GM23338 (cell line): ENCODE data around the gene PM20D1. TPM values are rescaled to one million over a fixed set of nuclear protein-coding genes. Genes with fewer than 3 reads are reported as not detected.

Experiments used
- ATAC-seq: fragments of 200-7000 bp; cut with Tn5 transposase; 3 replicates; pipeline ENCODE4 v1.9.1; 2020
- DNase-seq: peaks from one replicate; pipeline ENCODE4 v3.0.0-alpha.2; 2015; ENCODE audit warnings: low spot score
- H2AFZ ChIP-seq: fragments of 200-600 bp; sonication (generic); 2 replicates; pipeline ENCODE4 v1.8.0; 2016; ENCODE audit warnings: antibody characterized with exemption, mild to moderate bottlenecking, moderate library complexity
- H3F3A ChIP-seq: fragments of 200-600 bp; sonication (generic); replicated peaks from 2 replicates; pipeline ENCODE4 v1.8.0; 2017; ENCODE audit warnings: antibody characterized with exemption, mixed run types, low read depth
- H3K27ac ChIP-seq: fragments of 200-600 bp; sonication (generic); 2 replicates; pipeline ENCODE4 v1.6.1; 2016; ENCODE audit warnings: low read depth
- H3K27me3 ChIP-seq: fragments of 200-600 bp; sonication (generic); 2 replicates; pipeline ENCODE4 v1.8.0; 2016; ENCODE audit warnings: mild to moderate bottlenecking, mixed run types, moderate library complexity; ENCODE audit not compliant: insufficient read depth
- H3K36me3 ChIP-seq: fragments of 200-600 bp; sonication (generic); 2 replicates; pipeline ENCODE4 v1.8.0; 2016; ENCODE audit warnings: mild to moderate bottlenecking; ENCODE audit not compliant: insufficient read depth
- H3K4me1 ChIP-seq: fragments of 200-600 bp; sonication (generic); 2 replicates; pipeline ENCODE4 v1.8.0; 2016; ENCODE audit warnings: mild to moderate bottlenecking, moderate library complexity; ENCODE audit not compliant: insufficient read depth
- H3K4me2 ChIP-seq: fragments of 200-600 bp; sonication (generic); 2 replicates; pipeline ENCODE4 v1.7.1; 2017; ENCODE audit warnings: mixed run types
- H3K4me3 ChIP-seq: fragments of 200-600 bp; sonication (generic); 2 replicates; pipeline ENCODE4 v1.6.1; 2016; ENCODE audit warnings: mixed run types
- H3K79me2 ChIP-seq: fragments of 200-600 bp; sonication (generic); replicated peaks from 2 replicates; pipeline ENCODE4 v1.8.0; 2017; ENCODE audit warnings: mild to moderate bottlenecking; ENCODE audit not compliant: insufficient read depth
- H3K9me2 ChIP-seq: fragments of 200-600 bp; sonication (generic); 2 replicates; pipeline ENCODE4 v1.8.0; 2017; ENCODE audit not compliant: insufficient read depth
- H4K20me1 ChIP-seq: fragments of 200-600 bp; sonication (generic); replicated peaks from 2 replicates; pipeline ENCODE4 v1.8.0; 2017; ENCODE audit warnings: mild to moderate bottlenecking; ENCODE audit not compliant: insufficient read depth
- H3K27ac Mint-ChIP-seq: 2 replicates; pipeline ENCODE4 v1.8.0; 2020; ENCODE audit warnings: inconsistent platforms, mild to moderate bottlenecking, moderate library complexity, mixed read lengths
- H3K27me3 Mint-ChIP-seq: 3 replicates; pipeline ENCODE4 v1.8.0; 2022; ENCODE audit warnings: low read depth, mild to moderate bottlenecking, moderate library complexity, mixed read lengths, inconsistent platforms; ENCODE audit not compliant: insufficient read depth, poor library complexity
- H3K36me3 Mint-ChIP-seq: 3 replicates; pipeline ENCODE4 v1.8.0; 2021; ENCODE audit warnings: low read depth, mild to moderate bottlenecking, inconsistent platforms, moderate library complexity, mixed read lengths
- H3K4me1 Mint-ChIP-seq: 3 replicates; pipeline ENCODE4 v1.8.0; 2020; ENCODE audit warnings: mild to moderate bottlenecking, inconsistent platforms, mixed read lengths
- H3K4me3 Mint-ChIP-seq: 3 replicates; pipeline ENCODE4 v1.8.0; 2021; ENCODE audit warnings: moderate library complexity, mild to moderate bottlenecking, inconsistent platforms, mixed read lengths
- H3K9me3 Mint-ChIP-seq: 3 replicates; pipeline ENCODE4 v1.8.0; 2020; ENCODE audit warnings: moderate library complexity, mild to moderate bottlenecking, inconsistent platforms, mixed read lengths
- CREB1 ChIP-seq: fragments of 250-450 bp; sonication (Bioruptor Pico); IDR thresholded peaks from 2 replicates; pipeline ENCODE4 v1.5.0; 2020; ENCODE audit warnings: low read depth, mild to moderate bottlenecking, moderate library complexity
- CTCF ChIP-seq, 2 experiments: fragments of 200-600 bp in 1 of 2; sonication (generic) in 1 of 2; conservative IDR thresholded peaks; 2 replicates each; pipeline versions ENCODE4 v1.5.1 to v1.6.1; 2016 to 2017; ENCODE audit warnings: antibody characterized with exemption in 2 of 2, low read depth in 2 of 2, mild to moderate bottlenecking in 2 of 2, moderate library complexity in 1 of 2
- JUNB ChIP-seq: IDR thresholded peaks from one replicate; pipeline ENCODE4 v1.6.1; 2016; ENCODE audit warnings: antibody characterized with exemption; ENCODE audit not compliant: unreplicated experiment
- NANOG ChIP-seq: IDR thresholded peaks from 2 replicates; pipeline ENCODE4 v1.6.1; 2016; ENCODE audit warnings: antibody characterized with exemption, borderline replicate concordance
- POLR2AphosphoS5 ChIP-seq: IDR thresholded peaks from 2 replicates; pipeline ENCODE4 v1.6.1; 2016; ENCODE audit warnings: antibody characterized with exemption, low read depth
- STAT1 ChIP-seq: IDR thresholded peaks from one replicate; pipeline ENCODE4 v1.6.1; 2016; ENCODE audit warnings: antibody characterized with exemption; ENCODE audit not compliant: unreplicated experiment
- ZNF114 ChIP-seq: fragments of 250-450 bp; sonication (Bioruptor Pico); IDR thresholded peaks from 2 replicates; pipeline ENCODE4 v1.5.0; 2020; ENCODE audit warnings: mild to moderate bottlenecking, moderate library complexity
- ZNF331 ChIP-seq: fragments of 250-450 bp; sonication (Bioruptor Pico); IDR thresholded peaks from 2 replicates; pipeline ENCODE4 v1.5.0; 2020; ENCODE audit warnings: low read depth, mild to moderate bottlenecking, moderate library complexity
- ZNF462 ChIP-seq: fragments of 250-450 bp; sonication (Bioruptor Pico); IDR thresholded peaks from 2 replicates; pipeline ENCODE4 v1.5.0; 2020; ENCODE audit warnings: mild to moderate bottlenecking, moderate library complexity
- polyA plus RNA-seq: library from polyadenylated mRNA; unstranded; fragments of >200 nt; fragmentation: Nextera tagmentation; extraction: Ambion mirVana; gene quantifications from 2 replicates; pipeline ENCODE4 v1.2.1, GENCODE V29; 2016
- total RNA-seq: library from RNA; depleted of rRNA; stranded (reverse); fragments of >200 nt; shearing (Covaris generic); gene quantifications from 2 replicates; pipeline ENCODE4 v1.2.3, GENCODE V29; 2014

The PM20D1 gene
- total and polyA plus RNA-seq, 2 experiments from 2014 or later, result 0.10 TPM; not detected in 1

GRCh38 chr1:205792481-205792881 is 57.5 kb downstream of the PM20D1 start:
- no peak overlapping the region for H3K4me2 ChIP-seq
- no peaks in the 10 kb centered on the region for H3K27me3 ChIP-seq
- H3F3A ChIP-seq, result peaks cover 9% of the 10 kb centered on the region; the same call in 1 of the 2 replicates
- H3K27me3 Mint-ChIP-seq, result peaks cover 1% of the 10 kb centered on the region
- no peak overlapping the region for H3K4me3 ChIP-seq
- H3K9me3 Mint-ChIP-seq, result no peaks in the 10 kb centered on the region
- H3K4me1 ChIP-seq, result 0 out of 2 replicates have a peak, but pooled peaks cover 4% of the 10 kb centered on the region
- no peak overlapping the region for H3K27ac Mint-ChIP-seq
- no peak for TF ChIP-seq CTCF (conservative IDR thresholded peaks at IDR 0.05; ENCODE audit: low read depth in 2 of 2)
- no peak for TF ChIP-seq ZNF462
- TF ChIP-seq ZNF114 (CRISPR knock-in tag), result no peak
- TF ChIP-seq NANOG, result no peak
- no peak for TF ChIP-seq JUNB
- TF ChIP-seq ZNF331 (CRISPR knock-in tag), result no peak
- no peak for TF ChIP-seq CREB1 (CRISPR knock-in tag)
- TF ChIP-seq POLR2AphosphoS5, result no peak
- no peak for TF ChIP-seq STAT1
- H3K27ac ChIP-seq, result peak overlapping the region; percentile 50
- no peak overlapping the region for H2AFZ ChIP-seq
- ATAC-seq (no peak), DNase-seq (no peak)
- no peaks in the 10 kb centered on the region for H3K9me2 ChIP-seq
- no peaks in the 10 kb centered on the region for H3K79me2 ChIP-seq
- peaks cover 11% of the 10 kb centered on the region; the same call in 1 of the 2 replicates for H3K36me3 ChIP-seq
- peaks cover 29% of the 10 kb centered on the region for H3K36me3 Mint-ChIP-seq
- H3K4me1 Mint-ChIP-seq, result peaks cover 3% of the 10 kb centered on the region; the same call in 2 of the 3 replicates
- no peak overlapping the region for H3K4me3 Mint-ChIP-seq
- no peaks in the 10 kb centered on the region; the same call in 1 of the 2 replicates for H4K20me1 ChIP-seq
